Activated T-cell treated with anti-CD3 and anti-CD28 coated beads for 1 hour (primary cell): ENCODE measurements around the gene ZNF19.
A peak's percentile ranks its signal among the peaks of the same experiment; 100 is the strongest.

Experiments
- DNase-seq: peaks from one replicate; pipeline ENCODE4 v3.0.0-alpha.2; 2020; ENCODE audit warnings: low read depth

Gene ZNF19

GRCh38 chr16:71490361-71490760 is 1.2 kb upstream of the ZNF19 start:
- DNase-seq, result no peak

- DNase-seq, result peak; percentile 55
Observed at GRCh38 chr16:71484006-71484893, 4.9 kb downstream of the ZNF19 start.

GRCh38 chr16:71482569-71482968 is 6.6 kb downstream of the ZNF19 start:
- DNase-seq, result no peak

- DNase-seq, result no peak
Observed at GRCh38 chr16:71480956-71481355, 8.2 kb downstream of the ZNF19 start.

GRCh38 chr16:71479420-71479819 is 9.7 kb downstream of the ZNF19 start:
- no peak for DNase-seq

- no peak for DNase-seq
Observed at GRCh38 chr16:71476457-71477124, 12.5 kb downstream of the ZNF19 start.

- DNase-seq, result no peak
Observed at GRCh38 chr16:71474864-71475263, 14.3 kb downstream of the ZNF19 start.

GRCh38 chr16:71473891-71474290 is 15.2 kb downstream of the ZNF19 start:
- no peak for DNase-seq

GRCh38 chr16:71472931-71473330 is 16.2 kb downstream of the ZNF19 start:
- no peak for DNase-seq

GRCh38 chr16:71472051-71472450 is 17.1 kb downstream of the ZNF19 start:
- DNase-seq, result no peak

GRCh38 chr16:71467810-71468209 is 21.3 kb downstream of the ZNF19 start:
- peak; percentile 35 for DNase-seq

GRCh38 chr16:71464231-71464630 is 24.9 kb downstream of the ZNF19 start:
- DNase-seq, result no peak

- DNase-seq, result peak; percentile 66
Observed at GRCh38 chr16:71461686-71462648, 27.2 kb downstream of the ZNF19 start, which contains the start of gene ZNF23. Gene ZNF23, minus strand, starts transcription at chr16:71462247. Its CDS starts 5,451 bp downstream, at chr16:71456796.

GRCh38 chr16:71460941-71461340 is 28.2 kb downstream of the ZNF19 start:
- DNase-seq, result no peak

GRCh38 chr16:71460236-71460635 is 28.9 kb downstream of the ZNF19 start:
- DNase-seq, result no peak

- DNase-seq, result no peak
Observed at GRCh38 chr16:71459510-71459909, 29.6 kb downstream of the ZNF19 start.

GRCh38 chr16:71456801-71457200 is 32.3 kb downstream of the ZNF19 start:
- no peak for DNase-seq

- DNase-seq, result no peak
Observed at GRCh38 chr16:71453036-71453435, 36.1 kb downstream of the ZNF19 start.

GRCh38 chr16:71449020-71449419 is 40.1 kb downstream of the ZNF19 start:
- DNase-seq, result no peak

- no peak for DNase-seq
Observed at GRCh38 chr16:71448274-71448866, 40.8 kb downstream of the ZNF19 start.

GRCh38 chr16:71443714-71444113 is 45.4 kb downstream of the ZNF19 start:
- DNase-seq, result no peak

GRCh38 chr16:71442051-71442440 is 47.1 kb downstream of the ZNF19 start, which contains the start of gene TLE7:
Gene TLE7, minus strand, starts transcription at chr16:71442054. Its CDS starts 8,730 bp downstream, at chr16:71433324.
- DNase-seq, result no peak
